Measurements from ENCODE around the gene GALNT12.

GALNT12 gene

GRCh38 chr9:98807070-98807813, at the start of gene GALNT12:
Gene GALNT12 (plus strand): TSS chr9:98807670. CDS start chr9:98807699, 29 bp downstream.
- DNase-seq (ENCODE audit: low read depth), result no peak

DNA sequence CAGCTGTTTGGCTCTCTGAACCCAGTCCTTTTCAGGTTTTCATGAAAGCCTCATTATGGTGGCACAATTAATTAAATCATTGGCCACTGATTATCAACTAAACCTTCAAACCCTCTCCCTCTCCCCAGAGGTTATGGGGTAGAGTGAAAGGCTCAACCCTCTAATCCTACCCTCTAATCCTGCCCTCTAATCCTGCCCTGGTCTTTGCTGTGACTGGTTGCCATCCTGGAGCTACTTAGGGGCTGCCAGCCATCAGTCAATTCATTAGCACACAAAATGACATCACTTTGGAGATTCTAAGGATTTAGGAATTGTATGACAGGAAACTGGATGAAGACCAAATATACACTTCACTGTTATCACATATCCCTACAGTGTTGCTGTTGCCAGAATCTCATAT, 47.2 kb upstream of the GALNT12 start:
- no peak for DNase-seq (ENCODE audit: low read depth)

- no peak for DNase-seq (ENCODE audit: low read depth)
Measured at GRCh38 chr9:98763986-98764745, 43.3 kb upstream of the GALNT12 start.

GRCh38 chr9:98765256-98765655, 42.2 kb upstream of the GALNT12 start:
- DNase-seq (ENCODE audit: low read depth), result no peak

DNA sequence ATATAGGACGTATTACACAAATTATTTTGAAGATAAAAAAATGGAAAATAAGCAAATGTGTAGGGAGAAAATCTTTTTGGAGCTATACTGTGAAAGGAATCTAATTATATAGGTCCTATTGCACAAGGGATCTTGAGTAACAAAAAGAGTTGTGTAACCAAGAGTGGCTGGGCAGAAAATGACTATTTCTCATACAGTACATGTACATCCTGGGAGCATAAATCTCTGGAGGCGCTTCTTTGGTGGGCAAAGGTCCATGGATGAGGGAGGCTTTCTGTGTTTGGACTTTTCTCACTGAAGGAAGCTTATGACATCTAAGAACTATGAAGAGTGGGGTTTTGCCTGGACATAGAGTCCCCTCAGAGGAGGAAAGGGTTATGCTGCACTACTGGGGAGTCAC, 40.9 kb upstream of the GALNT12 start:
- DNase-seq (ENCODE audit: low read depth), result no peak

DNA sequence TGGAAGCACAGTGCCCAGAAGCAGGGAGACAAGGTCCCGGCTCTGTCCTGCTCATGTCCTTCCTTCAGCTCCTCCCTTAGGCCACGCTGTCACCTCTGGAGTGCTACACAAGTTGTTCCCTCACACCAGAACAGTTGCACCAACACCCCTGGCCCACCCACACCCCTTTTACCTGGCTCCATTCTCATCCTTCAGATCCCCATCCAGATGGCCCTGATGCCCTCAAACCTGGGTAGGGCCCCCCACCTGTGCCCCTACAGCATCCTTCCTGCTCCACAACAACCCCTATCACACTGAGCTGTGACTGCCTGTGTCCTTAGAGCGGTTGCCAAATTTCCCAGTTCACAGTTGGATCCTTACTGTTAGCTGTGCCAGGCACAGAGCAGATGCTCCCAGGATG, 40.3 kb upstream of the GALNT12 start:
- no peak for DNase-seq (ENCODE audit: low read depth)

DNA sequence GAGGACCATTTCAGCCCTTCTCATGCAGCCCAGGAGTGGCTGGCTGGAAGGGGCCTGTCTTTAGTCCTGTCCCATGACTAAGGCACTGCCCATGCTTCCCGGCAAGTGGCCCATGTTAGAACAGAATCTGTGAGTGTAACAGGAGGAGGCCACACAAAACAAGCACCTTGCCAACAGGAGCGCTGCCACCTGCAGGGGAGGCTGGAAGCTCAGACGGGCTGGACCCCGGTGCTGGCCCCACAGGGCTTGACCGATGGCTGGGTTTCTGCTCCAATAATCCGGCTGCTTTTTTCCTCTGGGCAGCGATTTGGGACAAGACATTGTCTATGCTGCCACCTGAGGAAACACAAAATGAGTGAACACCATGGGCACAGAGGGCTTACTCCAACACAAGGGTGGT, 39.6 kb upstream of the GALNT12 start:
- no peak for DNase-seq (ENCODE audit: low read depth)

GRCh38 chr9:98768344-98768743, 39.1 kb upstream of the GALNT12 start:
- no peak for DNase-seq (ENCODE audit: low read depth)

DNA sequence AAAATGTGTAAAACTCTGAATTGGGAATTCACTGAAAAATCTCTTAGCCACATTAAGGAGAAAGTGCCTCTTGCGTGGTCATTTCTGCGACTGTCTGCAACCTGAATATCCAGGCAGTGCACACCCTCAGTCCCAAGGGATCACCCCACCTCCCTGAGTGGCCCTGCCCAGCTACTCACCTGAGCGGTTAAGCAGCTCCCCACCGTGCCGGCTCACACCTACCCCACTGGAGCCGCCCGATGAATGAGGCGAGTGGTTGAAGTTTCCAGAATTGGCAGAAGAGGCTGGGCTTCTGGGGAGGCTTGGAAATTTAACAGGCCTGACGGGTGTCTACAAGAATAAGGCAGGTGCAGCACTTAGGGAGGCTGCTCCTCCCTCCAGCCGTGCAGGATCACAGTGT, 36.8 kb upstream of the GALNT12 start:
- no peak for DNase-seq (ENCODE audit: low read depth)

- DNase-seq (ENCODE audit: low read depth), result no peak
Measured at GRCh38 chr9:98771209-98771874, 36.1 kb upstream of the GALNT12 start.

DNA sequence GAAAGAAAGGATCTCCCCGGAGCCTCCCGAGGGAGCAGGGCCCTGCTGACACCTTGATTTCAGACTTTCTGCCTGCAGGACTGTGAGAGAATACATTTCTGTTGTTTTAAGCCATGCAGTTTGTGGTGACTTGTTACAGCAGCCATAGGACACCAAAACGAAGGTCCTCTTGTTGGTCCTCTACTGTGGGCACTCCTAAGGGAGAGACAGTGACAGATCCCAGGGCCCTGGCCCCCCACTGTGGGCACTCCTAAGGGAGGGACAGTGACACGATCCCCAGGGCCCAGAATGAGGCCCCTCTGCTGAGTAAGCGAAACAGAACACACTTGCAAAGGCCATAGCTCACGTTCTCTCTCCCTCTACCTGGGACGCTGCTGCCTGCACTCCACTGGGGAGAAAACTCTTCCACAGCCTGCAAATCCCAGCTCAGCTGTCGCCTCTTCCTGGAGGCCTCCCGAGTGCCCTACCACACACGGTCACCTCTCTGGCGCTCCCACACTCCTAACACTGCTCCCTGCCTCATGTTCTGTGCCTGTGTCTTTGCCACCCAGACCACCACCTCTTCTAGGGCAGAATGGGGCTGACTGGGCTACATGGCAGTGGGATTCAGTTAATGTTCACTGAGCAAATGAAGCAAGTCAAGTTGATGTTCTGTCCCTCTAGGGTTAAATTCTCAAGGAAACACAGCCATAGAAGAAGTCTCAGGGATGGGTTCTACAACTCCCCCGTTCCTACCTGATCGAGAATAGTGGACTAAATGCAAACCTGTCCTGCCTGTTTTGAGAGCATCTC, 34.9 kb upstream of the GALNT12 start:
- no peak for DNase-seq (ENCODE audit: low read depth)

- no peak for DNase-seq (ENCODE audit: low read depth)
Measured at GRCh38 chr9:98773721-98774120, 33.7 kb upstream of the GALNT12 start.

- no peak for DNase-seq (ENCODE audit: low read depth)
Measured at GRCh38 chr9:98774746-98775145, 32.7 kb upstream of the GALNT12 start.

DNA sequence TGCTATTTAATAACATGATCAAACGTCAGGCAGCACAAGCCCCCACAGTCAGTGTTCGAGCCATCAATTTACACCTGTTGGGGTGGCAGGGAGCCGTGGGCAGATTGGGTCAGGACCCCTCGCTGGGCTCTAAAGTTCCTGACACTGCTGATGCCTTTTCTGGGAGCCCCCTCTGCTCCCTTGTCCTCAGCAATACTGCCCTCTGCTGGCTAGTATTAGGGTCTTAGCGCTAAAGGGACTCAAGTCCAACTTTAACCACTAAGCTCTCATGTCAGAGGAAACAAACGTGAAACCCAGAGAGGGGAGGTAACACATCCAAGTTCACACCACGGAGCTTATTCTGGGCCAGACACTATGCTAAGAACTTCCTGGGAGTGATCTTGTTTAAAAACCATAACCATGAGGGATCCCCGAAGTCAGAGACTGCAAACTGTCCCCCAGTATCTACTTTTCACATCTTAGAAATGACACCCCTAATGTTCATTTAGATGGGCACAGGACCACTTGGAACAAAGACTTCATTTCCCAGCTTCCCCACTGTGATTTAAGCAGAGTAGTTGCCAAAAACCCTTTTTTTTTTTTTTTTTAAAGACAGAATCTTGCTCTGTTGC, 31.5 kb upstream of the GALNT12 start:
- DNase-seq (ENCODE audit: low read depth), result no peak

GRCh38 chr9:98777618-98778017, 29.9 kb upstream of the GALNT12 start:
- no peak for DNase-seq (ENCODE audit: low read depth)

- DNase-seq (ENCODE audit: low read depth), result no peak
Measured at GRCh38 chr9:98778251-98778650, 29.2 kb upstream of the GALNT12 start.

DNA sequence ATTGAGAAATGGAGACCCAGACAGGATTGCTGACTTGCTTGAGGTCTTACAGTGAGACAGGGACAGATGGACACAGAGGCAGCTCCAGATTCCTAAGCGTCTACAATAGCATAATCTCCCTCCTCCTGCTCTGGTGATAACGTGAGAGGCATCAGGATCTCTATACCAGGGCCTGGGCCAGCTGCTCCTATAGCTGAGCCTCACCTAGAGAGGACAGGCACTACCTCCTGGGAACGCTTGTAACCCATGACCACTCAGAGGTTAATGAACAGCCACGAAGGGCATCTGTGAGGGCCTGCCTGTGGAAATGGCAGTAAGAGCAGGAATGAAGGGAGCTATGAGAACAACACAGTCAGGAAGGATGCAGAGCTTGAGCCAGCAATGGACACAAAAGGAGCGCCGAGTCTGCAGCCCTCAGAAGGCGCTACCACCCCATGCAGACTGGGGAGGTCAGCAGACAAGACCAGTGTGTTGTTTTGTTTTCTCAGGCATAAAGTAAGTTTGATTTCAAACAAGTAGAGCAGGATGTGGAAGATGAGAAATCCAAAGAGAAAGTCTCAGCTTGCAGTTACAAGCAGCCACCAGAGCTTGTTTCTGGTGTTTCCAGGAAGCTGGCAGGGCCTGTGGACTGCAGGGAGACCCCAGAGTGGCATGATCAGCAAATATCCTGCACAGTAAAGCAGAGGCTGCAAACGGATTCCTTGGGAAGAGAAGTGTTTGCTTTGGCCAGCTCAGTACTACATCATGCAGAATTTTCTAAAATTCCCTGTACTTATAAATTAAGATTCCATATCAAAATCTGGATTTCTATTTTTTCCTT, 28.5 kb upstream of the GALNT12 start:
- DNase-seq (ENCODE audit: low read depth), result no peak

DNA sequence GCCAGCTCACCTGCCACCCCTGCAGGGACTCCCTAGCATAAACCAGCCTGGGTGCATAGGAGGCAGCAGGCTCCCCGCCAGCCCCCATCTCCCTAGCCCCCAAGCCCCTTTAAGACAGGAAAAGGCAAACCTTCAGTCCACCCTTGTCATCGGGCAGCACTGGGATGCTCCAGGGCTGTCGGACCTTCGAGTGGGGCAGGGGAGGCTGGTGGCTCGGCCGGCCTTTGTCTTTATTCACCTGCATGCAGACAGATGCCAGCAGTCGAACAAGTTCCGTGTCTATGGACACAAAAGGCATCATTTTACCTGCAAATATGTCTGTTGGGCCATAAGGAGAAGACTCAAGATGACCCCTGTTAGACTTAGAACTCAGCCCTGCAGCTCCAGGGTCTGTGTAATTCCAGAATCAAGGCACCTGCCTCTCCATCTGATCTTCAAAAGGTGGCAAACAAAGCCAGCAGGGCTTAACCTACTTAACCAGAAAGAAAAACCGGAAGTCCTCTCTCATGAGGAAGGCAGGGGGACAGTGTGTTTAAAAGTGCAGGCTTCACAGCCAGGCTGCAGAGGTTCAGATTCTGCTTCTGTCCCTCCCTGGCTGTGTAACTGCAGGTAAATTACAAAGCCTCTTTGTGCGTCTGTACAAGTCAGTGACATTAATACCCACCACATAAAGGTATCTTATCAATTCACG, 27.3 kb upstream of the GALNT12 start:
- no peak for DNase-seq (ENCODE audit: low read depth)

GRCh38 chr9:98781588-98782383, 25.7 kb upstream of the GALNT12 start:
- no peak for DNase-seq (ENCODE audit: low read depth)

All from HS-27A (cell line).